Endothelial cell (in vitro differentiated cells): ENCODE results near the gene SRRT. TPM values are rescaled to one million over a fixed set of nuclear protein-coding genes. Genes with fewer than 3 reads are reported as not detected.
"Not testable (repeated sequence)": the region's sequence is repeated elsewhere in the genome, so short reads cannot be mapped to it uniquely, and the experiment has no call there.

Source experiments
- DNase-seq: peaks from one replicate; pipeline ENCODE4 v3.0.0; 2021; ENCODE audit warnings: low spot score
- H3K27ac Mint-ChIP-seq: one replicate; pipeline ENCODE4 v1.8.0; 2021; ENCODE audit warnings: mixed read lengths, inconsistent platforms; ENCODE audit not compliant: unreplicated experiment
- H3K27me3 Mint-ChIP-seq: one replicate; pipeline ENCODE4 v1.8.0; 2021; ENCODE audit warnings: mild to moderate bottlenecking, moderate library complexity, mixed read lengths, inconsistent platforms; ENCODE audit not compliant: unreplicated experiment
- H3K36me3 Mint-ChIP-seq: one replicate; pipeline ENCODE4 v1.8.0; 2021; ENCODE audit warnings: mild to moderate bottlenecking, low read depth, mixed read lengths, inconsistent platforms; ENCODE audit not compliant: unreplicated experiment
- H3K4me1 Mint-ChIP-seq: one replicate; pipeline ENCODE4 v1.8.0; 2021; ENCODE audit warnings: mild to moderate bottlenecking, mixed read lengths, inconsistent platforms; ENCODE audit not compliant: unreplicated experiment
- H3K4me3 Mint-ChIP-seq: one replicate; pipeline ENCODE4 v1.8.0; 2021; ENCODE audit warnings: mild to moderate bottlenecking, mixed read lengths, inconsistent platforms; ENCODE audit not compliant: unreplicated experiment
- H3K9me3 Mint-ChIP-seq: one replicate; pipeline ENCODE4 v1.8.0; 2021; ENCODE audit warnings: mixed read lengths, inconsistent platforms; ENCODE audit not compliant: unreplicated experiment
- total RNA-seq: library from RNA; stranded (reverse); fragmentation: NEBNext Ultra II Directional; extraction: Animal tissue kit (Norgen Biotek cat#: 25700); gene quantifications from one replicate; pipeline ENCODE4 v1.2.1, GENCODE V29; 2021; ENCODE audit not compliant: unreplicated experiment
- TF ChIP-seq, protein P1 (sequence below): fragments of 200-600 bp; sonication (generic); IDR thresholded peaks from one replicate; pipeline ENCODE4 v1.5.0; 2021; ENCODE audit warnings: antibody characterized with exemption; ENCODE audit not compliant: unreplicated experiment

Gene SRRT
- total RNA-seq, 1 donor from 2014 or later: 173 TPM

DNA sequence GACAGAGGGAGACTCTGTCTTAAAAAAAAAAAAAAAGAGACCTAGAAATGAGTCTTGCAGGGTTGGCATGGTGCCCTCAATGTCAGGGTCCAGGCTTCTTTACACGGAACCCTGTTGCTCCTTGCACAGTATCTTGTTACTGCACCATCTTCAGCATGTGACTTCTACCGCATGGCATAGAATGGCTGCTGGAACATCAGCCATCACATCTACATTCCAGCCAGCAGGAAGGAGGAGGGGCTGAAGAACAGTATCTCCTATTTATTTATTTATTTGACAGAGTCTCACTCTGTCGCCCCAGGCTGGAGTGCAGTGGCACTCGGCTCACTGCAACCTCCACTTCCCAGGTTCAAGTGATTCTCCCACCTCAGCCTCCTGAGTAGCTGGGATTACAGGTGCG lies 24.5 kb downstream of the SRRT start:
- no peaks in the 10 kb centered on the region for H3K9me3 Mint-ChIP-seq
- no peak overlapping the region for H3K27ac Mint-ChIP-seq
- peaks cover 4% of the 10 kb centered on the region for H3K36me3 Mint-ChIP-seq
- TF ChIP-seq, protein P1, sequence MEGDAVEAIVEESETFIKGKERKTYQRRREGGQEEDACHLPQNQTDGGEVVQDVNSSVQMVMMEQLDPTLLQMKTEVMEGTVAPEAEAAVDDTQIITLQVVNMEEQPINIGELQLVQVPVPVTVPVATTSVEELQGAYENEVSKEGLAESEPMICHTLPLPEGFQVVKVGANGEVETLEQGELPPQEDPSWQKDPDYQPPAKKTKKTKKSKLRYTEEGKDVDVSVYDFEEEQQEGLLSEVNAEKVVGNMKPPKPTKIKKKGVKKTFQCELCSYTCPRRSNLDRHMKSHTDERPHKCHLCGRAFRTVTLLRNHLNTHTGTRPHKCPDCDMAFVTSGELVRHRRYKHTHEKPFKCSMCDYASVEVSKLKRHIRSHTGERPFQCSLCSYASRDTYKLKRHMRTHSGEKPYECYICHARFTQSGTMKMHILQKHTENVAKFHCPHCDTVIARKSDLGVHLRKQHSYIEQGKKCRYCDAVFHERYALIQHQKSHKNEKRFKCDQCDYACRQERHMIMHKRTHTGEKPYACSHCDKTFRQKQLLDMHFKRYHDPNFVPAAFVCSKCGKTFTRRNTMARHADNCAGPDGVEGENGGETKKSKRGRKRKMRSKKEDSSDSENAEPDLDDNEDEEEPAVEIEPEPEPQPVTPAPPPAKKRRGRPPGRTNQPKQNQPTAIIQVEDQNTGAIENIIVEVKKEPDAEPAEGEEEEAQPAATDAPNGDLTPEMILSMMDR: no peak
- peaks cover 13% of the 10 kb centered on the region for H3K27me3 Mint-ChIP-seq
- no peak for DNase-seq
- H3K4me1 Mint-ChIP-seq: peaks cover 6% of the 10 kb centered on the region
- H3K4me3 Mint-ChIP-seq: no peak overlapping the region

DNA sequence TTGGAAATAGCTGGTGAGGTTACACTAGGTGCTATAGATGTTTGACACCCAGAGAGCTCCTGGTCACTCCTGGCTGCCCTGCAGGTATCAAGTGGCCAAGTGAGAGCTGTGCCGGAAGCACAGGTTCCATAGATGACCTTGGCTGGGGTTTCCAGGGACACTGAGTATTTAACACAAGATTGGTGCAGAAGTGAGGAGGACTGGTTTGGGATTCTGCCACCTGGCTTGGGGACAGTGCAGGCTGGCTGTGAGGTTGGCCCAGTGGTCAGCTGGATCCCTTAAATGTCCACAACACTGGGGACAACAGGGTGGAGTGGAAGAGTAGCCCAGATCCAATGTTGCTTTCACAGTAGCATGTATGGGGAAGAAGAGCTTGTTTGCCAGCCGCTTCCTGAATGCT lies 26.1 kb downstream of the SRRT start:
- H3K9me3 Mint-ChIP-seq: no peaks in the 10 kb centered on the region
- H3K27ac Mint-ChIP-seq: no peak overlapping the region
- DNase-seq: no peak
- no peak overlapping the region for H3K4me3 Mint-ChIP-seq
- TF ChIP-seq, protein P1: no peak
- peaks cover 5% of the 10 kb centered on the region for H3K4me1 Mint-ChIP-seq
- H3K36me3 Mint-ChIP-seq: peaks cover 4% of the 10 kb centered on the region
- H3K27me3 Mint-ChIP-seq: peaks cover 12% of the 10 kb centered on the region

DNA sequence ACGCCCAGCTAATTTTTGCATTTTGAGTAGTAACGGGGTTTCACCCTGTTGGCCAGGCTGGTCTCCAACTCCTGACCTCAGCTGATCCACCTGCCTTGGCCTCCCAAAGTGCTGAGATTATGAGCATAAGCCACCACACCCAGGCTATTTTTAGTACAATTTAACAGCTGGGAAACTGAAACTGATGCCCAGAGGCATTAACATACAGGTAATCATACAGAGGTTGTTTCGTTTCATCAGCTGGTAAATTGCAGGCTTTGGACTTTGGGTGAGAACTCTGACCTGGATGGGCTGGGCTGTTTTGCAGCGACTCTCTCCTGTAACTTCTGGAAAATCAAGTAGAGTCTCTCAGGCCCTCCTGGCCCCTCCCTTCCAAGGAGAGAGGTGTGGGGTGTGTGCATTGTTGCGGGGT lies 27.0 kb downstream of the SRRT start:
- peaks cover 4% of the 10 kb centered on the region for H3K36me3 Mint-ChIP-seq
- no peak overlapping the region for H3K27ac Mint-ChIP-seq
- H3K9me3 Mint-ChIP-seq: no peaks in the 10 kb centered on the region
- H3K4me1 Mint-ChIP-seq: no peaks in the 10 kb centered on the region
- TF ChIP-seq, protein P1: no peak
- no peak for DNase-seq
- H3K4me3 Mint-ChIP-seq: no peak overlapping the region
- H3K27me3 Mint-ChIP-seq: peaks cover 6% of the 10 kb centered on the region

DNA sequence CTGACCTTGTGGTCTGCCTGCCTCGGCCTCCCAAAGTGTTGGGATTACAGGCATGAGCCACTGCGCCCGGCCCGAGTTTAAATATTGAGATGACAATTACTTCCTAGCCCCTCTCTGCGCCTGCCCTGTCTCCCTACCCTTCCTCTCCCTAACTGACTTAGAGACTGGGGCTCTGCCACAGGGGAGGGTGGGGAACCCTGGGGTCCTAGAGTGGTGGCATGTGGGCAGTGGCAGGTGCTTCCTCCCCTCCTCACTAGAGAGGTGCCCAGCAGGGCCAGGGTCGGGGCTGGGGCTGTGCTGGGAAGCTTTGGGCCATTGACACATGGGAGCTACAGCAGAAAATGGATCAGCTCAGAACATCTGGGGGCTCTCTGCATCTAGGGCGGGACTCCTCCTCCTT lies 27.7 kb downstream of the SRRT start:
- Mint-ChIP-seq H3K36me3 (peaks cover 4% of the 10 kb centered on the region), H3K27me3 (peaks cover 4% of the 10 kb centered on the region), H3K4me3 (no peak overlapping the region), H3K9me3 (no peaks in the 10 kb centered on the region), H3K27ac (no peak overlapping the region), H3K4me1 (no peaks in the 10 kb centered on the region)
- no peak for DNase-seq
- TF ChIP-seq, protein P1: no peak

DNA sequence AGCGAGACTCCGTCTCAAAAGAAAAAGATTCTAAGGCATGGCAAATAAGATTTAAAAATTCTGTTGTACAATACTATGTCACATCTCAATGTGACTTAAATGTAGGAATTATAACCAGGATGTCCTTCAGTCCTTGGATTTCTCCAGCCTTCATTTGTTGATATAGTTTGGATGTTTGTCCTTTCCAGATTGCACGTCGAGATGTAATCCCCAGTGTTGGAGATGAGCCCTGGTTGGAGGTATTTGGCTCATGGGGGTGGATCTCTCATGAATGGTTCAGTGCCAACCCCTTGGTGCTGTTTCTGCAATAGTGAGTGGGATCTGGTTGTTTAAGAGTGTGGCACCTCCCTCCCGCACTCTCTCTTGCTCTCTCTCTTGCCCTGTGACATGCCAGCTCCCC lies 33.6 kb downstream of the SRRT start:
- Mint-ChIP-seq H3K9me3 (no peaks in the 10 kb centered on the region), H3K27ac (no peak overlapping the region), H3K4me1 (no peaks in the 10 kb centered on the region), H3K27me3 (peaks cover 1% of the 10 kb centered on the region), H3K4me3 (no peak overlapping the region), H3K36me3 (no peaks in the 10 kb centered on the region)
- DNase-seq: no peak
- TF ChIP-seq, protein P1: no peak

DNA sequence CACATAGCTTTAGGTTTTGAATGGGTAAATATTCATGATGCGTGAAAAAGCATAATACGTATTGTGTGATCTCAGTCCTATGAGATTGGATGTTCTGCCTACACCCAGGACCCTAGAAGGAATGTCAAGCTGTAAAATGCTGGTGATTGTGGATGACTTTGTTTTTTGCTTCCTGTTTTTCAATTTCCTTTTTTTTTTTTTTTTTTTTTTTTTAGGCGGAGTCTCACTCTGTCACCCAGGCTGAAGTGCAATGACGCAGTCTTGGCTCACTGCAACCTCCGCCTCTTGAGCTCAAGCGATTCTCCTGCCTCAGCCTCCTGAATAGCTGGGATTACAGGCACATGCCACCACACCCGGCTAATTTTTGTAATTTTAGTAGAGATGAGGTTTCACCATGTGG lies 35.5 kb downstream of the SRRT start:
- not testable (repeated sequence) for H3K4me3 Mint-ChIP-seq, H3K9me3 Mint-ChIP-seq, H3K27me3 Mint-ChIP-seq, H3K27ac Mint-ChIP-seq, H3K4me1 Mint-ChIP-seq, DNase-seq, H3K36me3 Mint-ChIP-seq
